T-helper 1 cell treated with Interleukin-12 subunit alpha and Interleukin-12 subunit beta and Interleukin-4 antibody, amounts not matched to agents 30 μg/mL and 1 μg/mL, for 36 hours (primary cell): ENCODE results near the gene NSL1.
"Not testable (repeated sequence)": the region's sequence is repeated elsewhere in the genome, so short reads cannot be mapped to it uniquely, and the experiment has no call there.

Experiments used
- H3K27ac Mint-ChIP-seq: one replicate; pipeline ENCODE4 v1.8.0; 2021; ENCODE audit warnings: mild to moderate bottlenecking, mixed read lengths
- H3K27me3 Mint-ChIP-seq: one replicate; pipeline ENCODE4 v1.8.0; 2021; ENCODE audit warnings: low read depth, mixed read lengths
- H3K36me3 Mint-ChIP-seq: one replicate; pipeline ENCODE4 v1.8.0; 2021; ENCODE audit warnings: low read depth, mixed read lengths
- H3K4me1 Mint-ChIP-seq: one replicate; pipeline ENCODE4 v1.8.0; 2021; ENCODE audit warnings: low read depth, mixed read lengths
- H3K4me3 Mint-ChIP-seq: one replicate; pipeline ENCODE4 v1.8.0; 2021; ENCODE audit warnings: mild to moderate bottlenecking, moderate library complexity, mixed read lengths
- H3K9me3 Mint-ChIP-seq: one replicate; pipeline ENCODE4 v1.8.0; 2021; ENCODE audit warnings: mixed read lengths

Gene NSL1

DNA sequence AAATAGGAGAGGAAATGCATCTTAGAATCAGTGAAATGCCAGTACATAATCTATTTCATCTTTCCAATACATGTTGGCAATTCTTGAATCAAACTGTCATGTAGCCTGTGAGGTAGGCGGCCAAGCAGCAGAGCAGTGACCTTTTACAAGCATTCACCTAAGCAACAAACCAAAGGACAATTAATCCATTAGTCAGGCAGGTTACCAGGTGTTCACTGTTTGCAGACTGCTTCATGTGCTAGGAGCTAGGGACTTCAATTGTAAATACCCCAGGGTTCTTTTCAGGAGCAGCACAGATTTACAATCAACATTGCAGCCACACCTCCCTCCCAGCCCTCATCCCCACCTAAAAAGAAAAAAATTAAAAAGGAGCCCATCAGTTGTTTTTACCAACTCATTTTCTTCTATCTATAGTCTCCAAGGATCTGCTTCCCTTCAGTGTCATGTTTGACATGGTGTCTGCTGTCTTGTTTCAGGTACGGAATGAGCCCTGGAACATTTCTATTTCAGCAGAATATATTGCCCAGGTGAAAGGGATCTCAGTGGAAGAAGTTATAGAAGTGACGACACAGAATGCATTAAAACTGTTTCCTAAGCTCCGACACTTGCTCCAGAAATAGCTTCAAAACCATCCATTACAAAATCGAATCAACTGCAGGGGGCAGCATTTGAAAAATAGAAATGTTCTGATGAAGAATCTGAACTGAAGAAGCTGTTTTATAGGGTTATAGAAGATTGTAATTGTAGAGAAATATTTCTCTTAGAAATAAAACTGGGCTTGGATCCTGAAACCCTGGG is 23.2 kb upstream of the NSL1 start:
- Mint-ChIP-seq H3K27me3 (peaks cover 4% of the 10 kb centered on the region), H3K4me3 (no peak overlapping the region), H3K4me1 (peaks cover 3% of the 10 kb centered on the region), H3K9me3 (no peaks in the 10 kb centered on the region), H3K27ac (no peak overlapping the region), H3K36me3 (peaks cover 2% of the 10 kb centered on the region)

DNA sequence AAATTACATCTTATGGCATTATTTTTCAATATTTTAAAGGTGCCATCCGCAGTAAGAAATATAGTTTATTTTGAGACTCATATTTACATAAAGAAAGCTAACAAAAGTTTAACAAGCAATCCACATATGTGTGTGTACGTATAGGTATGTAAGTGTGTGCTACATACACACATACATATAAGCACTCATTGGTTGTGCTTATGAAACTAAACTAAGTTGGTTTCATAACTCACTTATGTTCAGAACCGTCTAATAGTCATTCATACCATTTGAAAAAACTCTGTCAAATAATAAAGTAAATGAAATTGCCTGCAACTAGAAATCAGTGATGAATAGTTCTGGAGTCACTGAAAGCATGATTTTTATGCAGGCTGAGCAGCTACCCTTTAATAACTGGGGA is 14.2 kb upstream of the NSL1 start:
- H3K4me1 Mint-ChIP-seq: no peaks in the 10 kb centered on the region
- H3K9me3 Mint-ChIP-seq: no peaks in the 10 kb centered on the region
- H3K36me3 Mint-ChIP-seq: peaks cover 17% of the 10 kb centered on the region
- no peak overlapping the region for H3K4me3 Mint-ChIP-seq
- no peak overlapping the region for H3K27ac Mint-ChIP-seq
- no peaks in the 10 kb centered on the region for H3K27me3 Mint-ChIP-seq

DNA sequence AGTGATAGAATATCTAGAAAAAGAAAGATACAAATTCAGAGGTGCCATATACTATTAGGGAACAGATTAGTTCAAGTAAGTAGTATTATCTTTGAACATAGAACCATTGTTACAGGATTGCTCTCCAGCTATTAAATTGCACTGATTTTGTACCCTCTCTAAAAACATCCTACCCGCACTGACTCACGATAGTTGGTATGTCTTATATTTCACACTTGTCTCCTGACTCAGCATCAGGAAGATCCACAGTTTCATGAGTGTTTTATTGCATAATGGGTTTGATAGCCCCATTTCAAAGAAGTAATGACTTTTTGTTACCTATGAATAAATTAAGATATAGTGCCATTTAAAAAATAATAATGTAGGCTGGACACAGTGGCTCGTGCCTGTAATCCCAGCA is 6.1 kb upstream of the NSL1 start:
- peaks cover 26% of the 10 kb centered on the region for H3K36me3 Mint-ChIP-seq
- H3K9me3 Mint-ChIP-seq: peaks cover 9% of the 10 kb centered on the region
- no peak overlapping the region for H3K27ac Mint-ChIP-seq
- no peaks in the 10 kb centered on the region for H3K27me3 Mint-ChIP-seq
- no peak overlapping the region for H3K4me3 Mint-ChIP-seq
- H3K4me1 Mint-ChIP-seq: peaks cover 20% of the 10 kb centered on the region

DNA sequence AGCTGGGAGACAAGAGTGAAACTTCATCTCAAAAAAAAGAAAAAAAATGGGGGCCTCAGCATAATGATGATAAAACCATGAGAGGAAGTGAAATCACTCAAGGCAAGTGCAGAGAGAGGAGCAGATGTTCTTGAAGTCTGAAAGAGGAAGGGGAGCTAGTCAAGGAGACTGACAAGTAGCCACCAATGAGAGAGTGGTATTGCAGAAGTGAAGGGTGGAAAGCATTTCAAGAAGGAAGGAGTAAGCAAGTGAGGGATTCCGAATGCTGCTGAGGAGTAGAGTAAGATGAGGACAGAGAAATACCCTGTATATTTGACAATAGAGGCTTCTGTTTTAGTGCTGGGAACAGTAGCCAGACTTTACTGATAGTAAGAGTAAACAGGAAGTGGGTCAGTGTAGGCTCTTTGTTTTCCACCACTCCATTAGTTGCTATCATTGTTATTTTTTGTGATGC is 3.0 kb upstream of the NSL1 start:
- Mint-ChIP-seq H3K4me1 (peaks cover 28% of the 10 kb centered on the region), H3K27me3 (no peaks in the 10 kb centered on the region), H3K36me3 (peaks cover 24% of the 10 kb centered on the region), H3K4me3 (peak overlapping the region; percentile 41), H3K9me3 (peaks cover 9% of the 10 kb centered on the region), H3K27ac (peak overlapping the region; percentile 88)

DNA sequence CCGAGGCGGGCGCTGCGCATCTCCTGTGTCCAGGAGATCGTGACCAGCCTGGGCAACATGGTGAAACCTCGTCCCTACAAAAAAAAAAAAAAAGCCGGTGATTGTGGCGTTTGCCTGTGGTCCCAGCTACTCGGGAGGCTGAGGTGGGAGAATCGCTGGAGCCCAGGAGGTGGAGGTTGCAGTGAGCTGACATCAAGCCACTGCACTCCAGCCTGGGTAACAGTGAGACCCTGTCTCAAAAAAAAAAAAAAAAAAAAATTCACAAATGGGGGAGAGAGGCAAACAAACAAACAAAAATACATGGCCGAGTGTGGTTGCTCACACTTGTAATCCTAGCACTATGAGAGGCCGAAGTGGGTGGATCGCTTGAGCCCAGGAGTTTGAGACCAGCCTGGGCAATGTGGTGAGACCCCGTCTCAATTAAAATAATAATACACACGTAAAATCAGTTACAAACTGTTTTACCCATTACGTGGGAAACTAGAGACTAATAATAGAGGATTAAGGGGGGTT is 875 bp upstream of the NSL1 start:
- no peaks in the 10 kb centered on the region for H3K27me3 Mint-ChIP-seq
- H3K9me3 Mint-ChIP-seq: peaks cover 9% of the 10 kb centered on the region
- H3K36me3 Mint-ChIP-seq: peaks cover 16% of the 10 kb centered on the region
- H3K4me1 Mint-ChIP-seq: peaks cover 28% of the 10 kb centered on the region
- H3K27ac Mint-ChIP-seq: peak overlapping the region; percentile 99
- peak overlapping the region; percentile 100 for H3K4me3 Mint-ChIP-seq

DNA sequence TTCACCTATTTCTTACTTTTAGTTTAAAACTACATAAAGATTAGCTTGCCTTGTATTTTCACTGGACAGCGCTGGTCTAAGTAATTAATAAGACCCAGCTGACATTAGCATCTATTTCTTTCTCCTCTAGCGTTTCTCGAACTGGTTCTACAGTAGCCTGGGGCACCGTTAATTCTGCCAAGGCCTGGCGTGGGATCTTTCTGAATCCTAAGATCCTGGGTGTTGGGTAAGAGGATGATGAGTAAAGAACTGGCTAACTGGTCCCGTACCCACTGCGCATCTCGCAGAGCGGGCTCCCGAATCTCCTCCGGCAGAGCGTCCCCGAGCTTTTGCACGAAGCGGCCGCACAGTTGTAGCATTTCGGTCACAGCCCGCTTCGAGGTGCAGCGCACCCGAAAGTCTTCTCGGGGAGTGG is 309 bp downstream of the NSL1 start:
- Mint-ChIP-seq H3K27me3 (no peaks in the 10 kb centered on the region), H3K27ac (peak overlapping the region; percentile 99), H3K9me3 (peaks cover 9% of the 10 kb centered on the region), H3K4me3 (peak overlapping the region; percentile 100), H3K36me3 (peaks cover 16% of the 10 kb centered on the region), H3K4me1 (peaks cover 28% of the 10 kb centered on the region)

DNA sequence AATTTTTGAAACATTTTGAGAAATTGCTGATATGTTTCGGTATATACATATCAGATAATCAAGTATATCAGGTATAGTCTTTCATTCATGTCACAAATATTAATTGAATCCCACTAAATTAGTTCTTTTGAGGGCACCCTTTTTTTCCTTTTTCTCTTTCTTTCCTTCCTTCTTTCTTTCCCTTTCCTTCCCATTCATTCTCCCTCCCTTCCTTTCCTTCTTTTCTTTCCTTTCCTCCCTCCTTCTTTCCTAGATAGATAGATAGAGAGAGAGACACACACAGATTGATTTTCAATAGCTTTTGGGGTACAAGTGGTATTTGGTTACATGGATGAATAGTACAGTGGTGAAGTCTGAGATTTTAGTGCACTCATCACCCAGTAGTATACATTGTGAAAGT is 5.7 kb downstream of the NSL1 start:
- no peaks in the 10 kb centered on the region for H3K9me3 Mint-ChIP-seq
- H3K4me1 Mint-ChIP-seq: peaks cover 14% of the 10 kb centered on the region
- H3K27ac Mint-ChIP-seq: no peak overlapping the region
- peaks cover 23% of the 10 kb centered on the region for H3K36me3 Mint-ChIP-seq
- no peak overlapping the region for H3K4me3 Mint-ChIP-seq
- H3K27me3 Mint-ChIP-seq: no peaks in the 10 kb centered on the region

DNA sequence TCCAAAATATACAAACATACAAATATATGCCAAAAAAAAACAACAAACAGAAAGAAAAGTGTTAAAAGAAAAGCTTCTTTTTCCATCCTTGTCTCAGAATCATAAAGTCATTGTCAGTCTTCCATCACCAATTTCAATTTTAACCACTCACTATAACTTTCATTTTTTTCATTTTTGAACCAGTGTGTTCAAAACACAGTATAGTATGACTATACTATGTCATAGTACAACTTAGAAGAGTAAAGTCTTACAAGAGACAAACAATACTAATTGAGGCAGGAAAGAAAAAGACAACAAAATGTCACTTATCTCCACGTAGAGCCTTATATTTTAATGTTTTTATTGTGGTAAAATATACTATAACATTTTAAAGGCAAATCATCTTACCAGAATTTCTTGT is 7.6 kb downstream of the NSL1 start:
- no peaks in the 10 kb centered on the region for H3K27me3 Mint-ChIP-seq
- H3K4me3 Mint-ChIP-seq: no peak overlapping the region
- H3K4me1 Mint-ChIP-seq: peaks cover 11% of the 10 kb centered on the region
- peaks cover 23% of the 10 kb centered on the region for H3K36me3 Mint-ChIP-seq
- H3K27ac Mint-ChIP-seq: no peak overlapping the region
- H3K9me3 Mint-ChIP-seq: no peaks in the 10 kb centered on the region

DNA sequence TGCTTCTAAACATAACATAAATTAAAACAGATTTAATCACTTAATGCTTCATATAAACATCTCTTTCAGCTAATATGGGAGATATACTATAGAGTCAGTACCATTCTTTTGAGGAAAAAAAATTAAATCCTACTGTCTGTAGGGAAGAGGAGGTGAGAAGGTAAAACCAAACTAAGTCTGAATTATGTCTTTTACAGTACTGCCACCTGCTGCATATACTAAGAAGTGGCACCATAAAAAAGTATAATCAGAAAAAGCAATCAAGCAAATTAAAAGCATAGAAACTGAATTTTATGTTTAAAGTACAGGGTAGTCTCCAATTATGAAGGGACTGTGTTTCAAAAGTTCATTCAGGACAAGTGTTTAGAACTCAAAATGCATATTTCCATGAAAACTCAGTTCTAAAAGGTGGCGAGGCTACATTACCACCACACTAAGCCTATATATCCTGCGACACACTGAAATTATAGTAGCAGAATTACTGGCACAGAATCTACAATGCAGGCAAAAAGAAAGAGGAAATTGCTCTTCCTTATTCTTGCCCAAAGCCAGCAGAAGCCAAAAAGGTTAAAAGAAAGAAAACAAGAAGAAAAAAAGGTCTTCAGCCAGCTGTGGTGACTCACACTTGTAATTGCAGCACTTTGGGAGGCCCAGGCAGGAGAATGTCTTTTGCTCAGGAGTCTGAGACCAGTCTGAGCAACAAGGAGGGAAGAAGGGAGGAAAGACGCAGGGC is 9.0 kb downstream of the NSL1 start:
- Mint-ChIP-seq H3K4me3 (no peak overlapping the region), H3K27ac (no peak overlapping the region), H3K36me3 (peaks cover 26% of the 10 kb centered on the region), H3K9me3 (no peaks in the 10 kb centered on the region), H3K4me1 (peaks cover 8% of the 10 kb centered on the region), H3K27me3 (no peaks in the 10 kb centered on the region)

DNA sequence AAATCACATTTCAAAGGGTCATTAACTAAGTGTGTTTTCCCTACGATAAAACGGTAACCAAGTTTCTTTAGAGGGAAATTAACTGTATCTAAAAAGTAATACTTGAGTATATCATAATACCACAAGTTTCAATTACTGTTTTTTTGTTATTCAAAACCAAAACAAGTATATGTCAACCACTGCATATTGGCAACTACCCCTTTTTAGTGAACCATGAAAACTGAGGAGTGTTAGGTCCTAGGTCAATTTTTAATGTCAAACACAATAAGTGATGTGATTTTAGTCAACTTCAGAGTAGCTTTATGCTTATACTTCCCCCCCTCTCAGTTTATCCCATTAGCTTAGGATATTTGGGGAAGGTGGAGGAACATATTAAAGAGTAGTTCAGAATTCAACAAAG is 10.4 kb downstream of the NSL1 start:
- peaks cover 8% of the 10 kb centered on the region for H3K4me1 Mint-ChIP-seq
- H3K36me3 Mint-ChIP-seq: peaks cover 23% of the 10 kb centered on the region
- H3K27ac Mint-ChIP-seq: no peak overlapping the region
- no peaks in the 10 kb centered on the region for H3K27me3 Mint-ChIP-seq
- H3K4me3 Mint-ChIP-seq: no peak overlapping the region
- no peaks in the 10 kb centered on the region for H3K9me3 Mint-ChIP-seq

DNA sequence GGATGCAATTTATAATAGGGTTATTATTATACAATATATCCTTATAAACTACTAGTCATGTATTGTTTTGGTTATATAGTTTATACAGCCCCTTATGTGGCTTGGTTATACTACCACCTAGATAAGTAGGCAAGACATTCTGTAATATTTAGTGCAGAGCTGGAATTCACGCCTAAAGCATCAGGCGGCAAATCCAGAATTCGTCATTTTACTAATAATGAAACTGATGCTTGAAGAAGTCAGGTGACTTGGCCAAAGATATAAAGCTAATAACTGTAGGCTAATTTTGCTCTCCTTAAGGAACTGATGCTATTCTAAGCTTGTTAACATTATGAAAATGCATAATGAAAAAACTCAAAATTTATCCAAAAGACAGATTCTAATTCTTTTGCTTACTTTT is 10.8 kb downstream of the NSL1 start:
- Mint-ChIP-seq H3K36me3 (peaks cover 21% of the 10 kb centered on the region), H3K27me3 (no peaks in the 10 kb centered on the region), H3K27ac (no peak overlapping the region), H3K9me3 (no peaks in the 10 kb centered on the region), H3K4me1 (peaks cover 5% of the 10 kb centered on the region), H3K4me3 (no peak overlapping the region)

DNA sequence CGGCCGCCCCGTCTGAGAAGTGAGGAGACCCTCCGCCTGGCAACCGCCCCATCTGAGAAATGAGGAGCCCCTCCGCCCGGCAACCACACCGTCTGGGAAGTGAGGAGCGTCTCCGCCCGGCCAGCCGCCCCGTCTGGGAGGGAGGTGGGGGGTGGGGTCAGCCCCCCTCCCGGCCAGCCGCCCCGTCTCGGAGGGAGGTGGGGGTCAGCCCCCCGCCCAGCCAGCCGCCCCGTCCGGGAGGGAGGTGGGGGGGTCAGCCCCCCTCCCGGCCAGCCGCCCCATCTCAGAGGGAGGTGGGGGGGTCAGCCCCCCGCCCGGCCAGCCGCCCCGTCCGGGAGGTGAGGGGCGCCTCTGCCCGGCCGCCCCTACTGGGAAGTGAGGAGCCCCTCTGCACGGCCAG is 12.5 kb downstream of the NSL1 start:
- H3K36me3 Mint-ChIP-seq: peaks cover 23% of the 10 kb centered on the region
- H3K4me1 Mint-ChIP-seq, H3K27ac Mint-ChIP-seq, H3K9me3 Mint-ChIP-seq, H3K4me3 Mint-ChIP-seq, H3K27me3 Mint-ChIP-seq: not testable (repeated sequence)

DNA sequence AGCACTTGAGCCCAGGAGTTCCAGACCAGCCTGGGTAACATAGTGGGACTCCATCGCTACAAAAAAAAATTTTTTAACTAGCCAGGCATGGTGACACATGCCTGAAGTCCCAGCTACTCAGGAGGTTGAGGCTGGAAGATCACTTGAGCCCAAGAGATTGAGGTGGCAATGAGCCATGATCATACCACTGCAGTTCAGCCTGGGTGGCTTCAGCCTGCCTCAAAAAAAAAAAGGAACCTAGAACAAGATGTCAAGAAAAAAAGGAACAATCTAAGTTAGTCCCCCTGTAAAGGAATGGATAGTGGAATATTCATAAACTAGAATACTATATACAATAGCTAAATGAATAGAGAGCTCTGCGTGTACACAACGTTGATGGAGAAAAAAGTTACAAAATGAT is 14.4 kb downstream of the NSL1 start:
- H3K4me1 Mint-ChIP-seq: peaks cover 2% of the 10 kb centered on the region
- no peak overlapping the region for H3K4me3 Mint-ChIP-seq
- H3K27me3 Mint-ChIP-seq: no peaks in the 10 kb centered on the region
- peaks cover 25% of the 10 kb centered on the region for H3K36me3 Mint-ChIP-seq
- H3K9me3 Mint-ChIP-seq: no peaks in the 10 kb centered on the region
- no peak overlapping the region for H3K27ac Mint-ChIP-seq

DNA sequence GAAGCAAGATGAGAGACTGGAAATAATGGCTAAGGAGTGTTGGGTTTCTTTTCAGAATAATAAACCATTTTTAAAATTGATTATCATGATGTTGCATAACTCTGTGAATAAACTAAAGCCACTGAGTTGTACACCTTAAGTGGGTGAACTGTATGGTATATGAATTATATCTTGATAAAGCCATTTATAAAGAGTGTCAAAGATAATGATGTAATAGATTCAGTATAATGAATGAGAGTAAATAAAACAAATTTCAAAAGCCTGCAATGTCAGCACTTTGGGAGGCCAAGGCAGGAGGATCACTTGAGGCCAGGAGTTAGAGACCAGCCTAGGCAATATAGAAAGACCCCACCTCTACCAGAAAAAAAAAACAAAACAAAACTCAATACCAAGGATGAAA is 16.3 kb downstream of the NSL1 start:
- no peak overlapping the region for H3K27ac Mint-ChIP-seq

DNA sequence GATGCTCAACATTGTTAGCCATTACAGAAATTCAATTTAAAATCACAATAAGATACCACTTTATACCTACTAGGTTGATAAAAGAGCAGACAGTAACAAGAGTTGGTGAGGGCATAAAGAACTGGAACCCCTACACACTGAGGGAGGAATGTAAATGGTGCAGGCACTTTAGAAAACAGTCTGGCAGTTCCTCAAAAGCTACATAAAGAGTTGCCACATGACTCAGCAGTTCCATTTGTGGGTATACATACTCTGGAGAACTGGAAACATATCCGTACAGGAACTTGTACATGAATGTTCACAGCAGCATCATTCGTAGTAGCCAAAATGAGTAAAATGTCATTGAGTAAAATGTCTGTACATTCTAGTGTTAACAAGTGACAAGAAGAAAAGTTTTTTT is 17.0 kb downstream of the NSL1 start:
- Mint-ChIP-seq H3K27ac (no peak overlapping the region), H3K4me3 (no peak overlapping the region), H3K27me3 (no peaks in the 10 kb centered on the region), H3K36me3 (peaks cover 41% of the 10 kb centered on the region), H3K9me3 (peaks cover 9% of the 10 kb centered on the region), H3K4me1 (peaks cover 9% of the 10 kb centered on the region)

More for the DNA sequence above, 16.3 kb downstream of the NSL1 start:
- H3K27me3 Mint-ChIP-seq: no peaks in the 10 kb centered on the region
- H3K9me3 Mint-ChIP-seq: peaks cover 2% of the 10 kb centered on the region
- peaks cover 4% of the 10 kb centered on the region for H3K4me1 Mint-ChIP-seq
- H3K36me3 Mint-ChIP-seq: peaks cover 37% of the 10 kb centered on the region
- no peak overlapping the region for H3K4me3 Mint-ChIP-seq
